ENCODE measurements around the gene SLC25A48.

Gene SLC25A48

GRCh38 chr5:135913713-135914626 is 79.5 kb downstream of the SLC25A48 start:
- DNase-seq (ENCODE audit: insufficient read length) (no peak), FAIRE-seq (no peak)
- TF ChIP-seq POLR2A (IDR thresholded peaks at IDR 0.05; ENCODE audit: low read depth, low read length) = no peak
- TF ChIP-seq POLR2AphosphoS5 (IDR thresholded peaks at IDR 0.05; ENCODE audit: low read depth, low read length) = no peak
- no peak for TF ChIP-seq TAF1 (IDR thresholded peaks at IDR 0.05; ENCODE audit: borderline replicate concordance, low read depth, low read length)

- FAIRE-seq = no peak
- TF ChIP-seq POLR2A (IDR thresholded peaks at IDR 0.05; ENCODE audit: low read depth, low read length) (no peak), TAF1 (IDR thresholded peaks at IDR 0.05; ENCODE audit: borderline replicate concordance, low read depth, low read length) (no peak), POLR2AphosphoS5 (IDR thresholded peaks at IDR 0.05; ENCODE audit: low read depth, low read length) (no peak)
- no peak for DNase-seq (ENCODE audit: insufficient read length)
Measured at GRCh38 chr5:135915466-135916001, 81.1 kb downstream of the SLC25A48 start.

- FAIRE-seq = no peak
- TF ChIP-seq POLR2AphosphoS5 (IDR thresholded peaks at IDR 0.05; ENCODE audit: low read depth, low read length) (no peak), TAF1 (IDR thresholded peaks at IDR 0.05; ENCODE audit: borderline replicate concordance, low read depth, low read length) (no peak), POLR2A (IDR thresholded peaks at IDR 0.05; ENCODE audit: low read depth, low read length) (no peak)
- DNase-seq (ENCODE audit: insufficient read length) = no peak
Measured at GRCh38 chr5:135916638-135917263, 82.3 kb downstream of the SLC25A48 start.

GRCh38 chr5:135920199-135920598 is 85.7 kb downstream of the SLC25A48 start:
- no peak for TF ChIP-seq TAF1 (IDR thresholded peaks at IDR 0.05; ENCODE audit: borderline replicate concordance, low read depth, low read length)
- TF ChIP-seq POLR2AphosphoS5 (IDR thresholded peaks at IDR 0.05; ENCODE audit: low read depth, low read length) = no peak
- no peak for TF ChIP-seq POLR2A (IDR thresholded peaks at IDR 0.05; ENCODE audit: low read depth, low read length)
- no peak for FAIRE-seq
- DNase-seq (ENCODE audit: insufficient read length) = no peak

- DNase-seq (ENCODE audit: insufficient read length) (no peak), FAIRE-seq (no peak)
- TF ChIP-seq TAF1 (IDR thresholded peaks at IDR 0.05; ENCODE audit: borderline replicate concordance, low read depth, low read length) (no peak), POLR2AphosphoS5 (IDR thresholded peaks at IDR 0.05; ENCODE audit: low read depth, low read length) (no peak), POLR2A (IDR thresholded peaks at IDR 0.05; ENCODE audit: low read depth, low read length) (no peak)
Measured at GRCh38 chr5:135921388-135921787, 86.9 kb downstream of the SLC25A48 start.

GRCh38 chr5:135930029-135930948 is 95.8 kb downstream of the SLC25A48 start:
- FAIRE-seq = no peak
- DNase-seq (ENCODE audit: insufficient read length) = no peak
- TF ChIP-seq POLR2A (IDR thresholded peaks at IDR 0.05; ENCODE audit: low read depth, low read length) = no peak

GRCh38 chr5:135930949-135931295 is 96.5 kb downstream of the SLC25A48 start:
- no peak for TF ChIP-seq TAF1 (IDR thresholded peaks at IDR 0.05; ENCODE audit: borderline replicate concordance, low read depth, low read length)
- no peak for TF ChIP-seq POLR2A (IDR thresholded peaks at IDR 0.05; ENCODE audit: low read depth, low read length)
- TF ChIP-seq POLR2AphosphoS5 (IDR thresholded peaks at IDR 0.05; ENCODE audit: low read depth, low read length) = no peak
- FAIRE-seq = no peak

GRCh38 chr5:135934939-135935338 is 100.5 kb downstream of the SLC25A48 start:
- DNase-seq (ENCODE audit: insufficient read length) = no peak
- TF ChIP-seq TAF1 (IDR thresholded peaks at IDR 0.05; ENCODE audit: borderline replicate concordance, low read depth, low read length) = no peak
- TF ChIP-seq POLR2AphosphoS5 (IDR thresholded peaks at IDR 0.05; ENCODE audit: low read depth, low read length) = no peak
- no peak for TF ChIP-seq POLR2A (IDR thresholded peaks at IDR 0.05; ENCODE audit: low read depth, low read length)

More at GRCh38 chr5:135930949-135931295, 96.5 kb downstream of the SLC25A48 start:
- DNase-seq (ENCODE audit: insufficient read length) = no peak

GRCh38 chr5:135937245-135937911 is 102.9 kb downstream of the SLC25A48 start:
- DNase-seq (ENCODE audit: insufficient read length) (no peak), FAIRE-seq (no peak)
- TF ChIP-seq POLR2A (IDR thresholded peaks at IDR 0.05; ENCODE audit: low read depth, low read length) = no peak
- no peak for TF ChIP-seq POLR2AphosphoS5 (IDR thresholded peaks at IDR 0.05; ENCODE audit: low read depth, low read length)
- TF ChIP-seq TAF1 (IDR thresholded peaks at IDR 0.05; ENCODE audit: borderline replicate concordance, low read depth, low read length) = no peak

More at GRCh38 chr5:135934939-135935338, 100.5 kb downstream of the SLC25A48 start:
- no peak for FAIRE-seq

All from GM12892 (cell line).